Activated CD8-positive, alpha-beta T cell treated with anti-CD3 and anti-CD28 coated beads for 36 hours (primary cell): ENCODE data around the gene CYP2R1. TPM values are rescaled to one million over a fixed set of nuclear protein-coding genes. Genes with fewer than 3 reads are reported as not detected.

Source experiments
- ATAC-seq: fragments of 200-7000 bp; cut with Tn5 transposase; one replicate; pipeline ENCODE4 v1.10.0; 2021; ENCODE audit warnings: mild to moderate bottlenecking, moderate library complexity
- CTCF ChIA-PET: fragments of 350-600 bp; sonication (Branson Sonifier 250); formaldehyde crosslinking; loops from one replicate; lab custom pipeline; 2021; ENCODE audit warnings: antibody characterized with exemption; lab: Charles Lee
- POLR2A ChIA-PET: fragments of 350-600 bp; sonication (Branson Sonifier 250); formaldehyde crosslinking; loops from one replicate; lab custom pipeline; 2021; ENCODE audit warnings: antibody characterized with exemption; lab: Charles Lee
- DNase-seq: peaks from one replicate; pipeline ENCODE4 v3.0.0-alpha.2; 2020
- H3K27ac Mint-ChIP-seq: one replicate; pipeline ENCODE4 v1.8.0; 2021; ENCODE audit warnings: mild to moderate bottlenecking, mixed read lengths
- H3K27me3 Mint-ChIP-seq: one replicate; pipeline ENCODE4 v1.8.0; 2021; ENCODE audit warnings: mixed read lengths
- H3K36me3 Mint-ChIP-seq: one replicate; pipeline ENCODE4 v1.8.0; 2021; ENCODE audit warnings: low read depth, mixed read lengths
- H3K4me1 Mint-ChIP-seq: one replicate; pipeline ENCODE4 v1.8.0; 2021; ENCODE audit warnings: low read depth, mixed read lengths
- H3K4me3 Mint-ChIP-seq: one replicate; pipeline ENCODE4 v1.8.0; 2021; ENCODE audit warnings: mild to moderate bottlenecking, moderate library complexity, mixed read lengths
- H3K9me3 Mint-ChIP-seq: one replicate; pipeline ENCODE4 v1.8.0; 2021; ENCODE audit warnings: mixed read lengths
- intact Hi-C: fragments of 100-400 bp; cut with micrococcal nuclease; formaldehyde crosslinking; loops from one replicate; pipeline ENCODE4 v1.10.0; 2022
- total RNA-seq, 2 experiments: library from RNA; stranded (reverse); gene quantifications; one replicate each; pipeline ENCODE4 v1.2.3, GENCODE V29; 2021
- TF ChIP-seq, protein P1 (sequence below): fragments of 200-600 bp; IDR thresholded peaks from one replicate; pipeline ENCODE4 v1.8.0; 2022; ENCODE audit warnings: antibody characterized with exemption, mild to moderate bottlenecking

CYP2R1 gene
- total RNA-seq, 2 experiments from 2014 or later: 12.9 to 13.9 TPM

DNA sequence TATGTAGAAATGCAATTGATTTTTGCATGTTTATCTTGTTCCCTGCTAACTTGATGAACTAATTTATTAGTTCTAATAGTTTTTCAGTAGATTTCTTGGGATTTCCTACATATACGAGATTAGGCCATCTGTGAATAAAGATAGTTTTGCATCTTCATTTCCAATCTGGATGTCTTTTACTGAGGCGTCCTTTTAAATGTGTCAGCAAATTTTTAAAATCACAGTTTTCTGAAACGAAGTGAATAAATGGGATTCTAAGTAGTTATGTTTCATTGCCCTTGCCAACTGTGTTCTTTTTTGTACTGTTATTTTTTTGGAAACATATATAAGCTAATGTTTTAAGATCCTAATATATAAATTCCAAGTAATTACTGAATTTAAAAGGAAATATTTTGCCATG is 50.0 kb downstream of the CYP2R1 start:
- Mint-ChIP-seq H3K36me3 (peaks cover 53% of the 10 kb centered on the region), H3K27me3 (no peaks in the 10 kb centered on the region), H3K27ac (no peak overlapping the region), H3K4me1 (peaks cover 3% of the 10 kb centered on the region), H3K9me3 (peaks cover 7% of the 10 kb centered on the region), H3K4me3 (no peak overlapping the region)
- ChIA-PET CTCF (no interaction called here), POLR2A (no interaction called here)
- intact Hi-C loops: no loop called here
- TF ChIP-seq, protein P1, sequence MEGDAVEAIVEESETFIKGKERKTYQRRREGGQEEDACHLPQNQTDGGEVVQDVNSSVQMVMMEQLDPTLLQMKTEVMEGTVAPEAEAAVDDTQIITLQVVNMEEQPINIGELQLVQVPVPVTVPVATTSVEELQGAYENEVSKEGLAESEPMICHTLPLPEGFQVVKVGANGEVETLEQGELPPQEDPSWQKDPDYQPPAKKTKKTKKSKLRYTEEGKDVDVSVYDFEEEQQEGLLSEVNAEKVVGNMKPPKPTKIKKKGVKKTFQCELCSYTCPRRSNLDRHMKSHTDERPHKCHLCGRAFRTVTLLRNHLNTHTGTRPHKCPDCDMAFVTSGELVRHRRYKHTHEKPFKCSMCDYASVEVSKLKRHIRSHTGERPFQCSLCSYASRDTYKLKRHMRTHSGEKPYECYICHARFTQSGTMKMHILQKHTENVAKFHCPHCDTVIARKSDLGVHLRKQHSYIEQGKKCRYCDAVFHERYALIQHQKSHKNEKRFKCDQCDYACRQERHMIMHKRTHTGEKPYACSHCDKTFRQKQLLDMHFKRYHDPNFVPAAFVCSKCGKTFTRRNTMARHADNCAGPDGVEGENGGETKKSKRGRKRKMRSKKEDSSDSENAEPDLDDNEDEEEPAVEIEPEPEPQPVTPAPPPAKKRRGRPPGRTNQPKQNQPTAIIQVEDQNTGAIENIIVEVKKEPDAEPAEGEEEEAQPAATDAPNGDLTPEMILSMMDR: no peak
- ATAC-seq: no peak
- no peak for DNase-seq

DNA sequence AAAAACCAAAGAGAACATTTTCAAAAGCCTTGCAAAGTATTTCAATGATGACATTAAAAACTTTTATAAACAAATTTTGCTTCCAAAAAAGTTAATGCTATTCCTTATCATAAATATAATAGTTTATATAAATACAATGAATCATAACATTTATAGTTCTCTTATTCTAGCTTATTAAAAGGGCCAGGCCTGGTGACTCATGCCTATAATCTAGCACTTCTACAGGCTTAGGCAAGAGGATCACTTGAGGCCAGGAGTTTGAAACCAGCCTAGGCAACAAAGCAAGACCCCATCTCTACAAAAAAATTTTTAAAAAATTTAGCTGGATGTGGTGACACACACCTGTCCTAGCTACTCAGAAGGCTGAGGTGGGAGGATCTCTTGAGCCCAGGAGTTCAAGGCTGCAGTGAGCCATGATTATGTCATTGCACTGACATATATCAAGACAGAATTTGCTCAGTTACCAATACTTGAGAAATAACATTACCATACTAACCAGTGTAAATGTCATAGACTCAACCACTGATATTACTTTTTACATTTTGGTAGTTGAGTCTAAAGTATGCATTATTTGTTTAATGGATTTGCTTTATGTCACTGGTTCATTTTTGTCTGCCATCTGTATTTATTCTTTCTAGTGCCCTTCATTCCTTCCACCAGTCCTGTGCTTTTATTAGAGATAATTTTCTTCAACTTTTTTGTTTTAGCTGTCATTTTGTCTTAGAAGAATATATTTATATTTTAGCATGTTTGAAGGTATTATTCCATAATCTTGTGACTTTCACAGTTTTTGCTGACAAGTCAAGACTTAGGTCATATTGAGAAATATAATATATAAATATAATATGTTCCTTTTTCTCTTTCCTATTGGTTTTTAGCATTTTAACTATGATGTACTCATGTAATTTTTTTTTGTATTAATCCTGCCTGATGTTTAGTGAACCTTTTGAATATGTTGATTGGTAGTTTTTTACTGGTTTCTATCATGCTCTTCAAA is 56.2 kb downstream of the CYP2R1 start:
- peak; percentile 7 for DNase-seq
- CTCF ChIA-PET: interaction anchor here (1.0 kb wide), 1 partner anchor 46 kb away, joined by 3 read pairs; no protein-coding TSS in a partner anchor
- intact Hi-C loops: no loop called here

More for the DNA sequence above, 56.2 kb downstream of the CYP2R1 start:
- Mint-ChIP-seq H3K27me3 (no peaks in the 10 kb centered on the region), H3K36me3 (peaks cover 48% of the 10 kb centered on the region), H3K27ac (peak overlapping the region; percentile 17), H3K4me3 (no peak overlapping the region), H3K4me1 (peaks cover 5% of the 10 kb centered on the region), H3K9me3 (no peaks in the 10 kb centered on the region)
- TF ChIP-seq, protein P1: no peak
- peak; percentile 60 for ATAC-seq
- POLR2A ChIA-PET: no interaction called here

Other genes with a start within 250 kb of the CYP2R1 start
- 10 to 100 TPM; 42.3 to 43.1 TPM for gene PDE3B, start 248.4 kb downstream of the CYP2R1 start, total RNA-seq
- not detected for gene CALCA, start 80.1 kb upstream of the CYP2R1 start, total RNA-seq
- gene CALCB, start 181.4 kb upstream of the CYP2R1 start, total RNA-seq: 1 to 10 TPM; 3.9 to 4.7 TPM
- 1 to 10 TPM in 1 of 2 experiments, under 1 TPM in 1; 0.74 to 1.4 TPM for gene INSC, start 222.7 kb upstream of the CYP2R1 start, total RNA-seq